ENCODE data around the gene NCF1.
"Not testable (repeated sequence)": the region's sequence is repeated elsewhere in the genome, so short reads cannot be mapped to it uniquely, and the experiment has no call there.

Gene NCF1

DNA sequence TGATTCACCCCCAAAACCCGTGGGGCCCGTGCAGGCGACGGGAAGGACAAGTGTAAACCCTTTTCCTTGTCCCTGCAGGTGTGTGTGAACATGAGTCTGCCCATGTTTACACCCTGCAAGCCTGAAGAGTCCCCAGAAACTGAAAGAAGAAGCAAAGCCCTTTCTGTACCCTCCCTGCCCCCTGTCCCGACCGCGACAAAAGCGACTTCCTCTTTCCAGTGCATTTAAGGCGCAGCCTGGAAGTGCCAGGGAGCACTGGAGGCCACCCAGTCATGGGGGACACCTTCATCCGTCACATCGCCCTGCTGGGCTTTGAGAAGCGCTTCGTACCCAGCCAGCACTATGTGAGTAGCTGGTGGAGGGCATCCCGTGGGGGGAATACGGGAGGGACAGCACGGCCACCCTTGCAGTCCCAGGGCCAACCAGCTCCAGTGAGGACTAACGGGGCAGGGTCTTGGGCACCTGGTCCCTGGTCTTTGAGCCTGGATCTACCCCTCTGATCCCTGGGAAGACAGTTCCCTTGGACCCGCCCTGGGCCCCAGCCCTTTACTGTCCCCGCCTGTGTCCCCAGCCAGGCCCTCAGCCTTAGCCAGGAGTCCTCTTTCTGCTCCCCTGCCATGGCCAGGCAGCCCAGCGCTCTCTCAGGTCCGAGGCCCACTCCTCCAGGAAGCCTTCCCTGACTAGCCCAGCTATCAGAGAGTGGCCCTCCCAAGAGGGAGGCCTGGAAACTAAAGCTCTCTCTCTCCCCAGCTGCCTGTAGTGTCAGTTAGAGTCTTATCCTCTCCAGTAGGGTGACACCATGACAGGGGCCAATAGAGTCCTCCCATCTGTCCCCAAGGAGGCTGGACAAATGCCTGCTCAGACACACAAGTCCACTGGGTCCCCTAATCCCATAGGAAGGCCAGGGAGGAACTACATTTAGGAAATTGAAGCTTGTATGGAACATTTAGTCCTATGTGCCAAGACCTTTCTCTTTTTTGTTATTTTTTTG lies at the start of gene NCF1:
NCF1 (plus strand) TSS at position 252 of the 991 bp plus-strand sequence; CDS start at position 273, 21 bp downstream.
- not testable (repeated sequence) for H3K9me3 Mint-ChIP-seq; DNase-seq (ENCODE audit: low spot score in 2 of 2); H3K27me3 Mint-ChIP-seq; H3K36me3 Mint-ChIP-seq; H3K4me1 Mint-ChIP-seq; H3K27ac Mint-ChIP-seq; H3K4me3 Mint-ChIP-seq
- ATAC-seq (ENCODE audit: low read depth) = peak; percentile 97

DNA sequence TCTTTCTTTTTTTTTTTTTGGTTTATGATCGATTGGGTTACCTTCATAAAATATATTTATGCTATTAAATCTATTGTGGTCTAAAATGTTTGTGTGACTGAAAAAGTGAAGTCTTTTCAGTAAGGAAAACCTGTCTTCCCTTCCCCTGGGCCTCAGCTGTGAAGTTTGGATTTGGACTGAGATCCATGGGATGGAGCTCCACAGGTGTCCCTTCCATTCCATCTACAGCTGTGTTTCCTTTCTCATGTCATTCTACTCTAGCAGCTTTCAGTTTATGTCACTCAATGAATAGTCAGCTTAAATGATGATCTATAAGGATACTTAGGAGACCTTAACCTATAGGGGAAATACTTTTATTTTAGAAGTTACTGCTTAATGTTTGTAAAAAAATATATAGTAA lies 48.0 kb upstream of the NCF1 start:
- Mint-ChIP-seq H3K27me3 (no peaks in the 10 kb centered on the region), H3K4me1 (no peaks in the 10 kb centered on the region), H3K27ac (no peak overlapping the region), H3K36me3 (peaks cover 11% of the 10 kb centered on the region), H3K9me3 (no peaks in the 10 kb centered on the region), H3K4me3 (no peak overlapping the region)
- ATAC-seq (ENCODE audit: low read depth) = no peak
- DNase-seq (ENCODE audit: low spot score in 2 of 2) = no peak

DNA sequence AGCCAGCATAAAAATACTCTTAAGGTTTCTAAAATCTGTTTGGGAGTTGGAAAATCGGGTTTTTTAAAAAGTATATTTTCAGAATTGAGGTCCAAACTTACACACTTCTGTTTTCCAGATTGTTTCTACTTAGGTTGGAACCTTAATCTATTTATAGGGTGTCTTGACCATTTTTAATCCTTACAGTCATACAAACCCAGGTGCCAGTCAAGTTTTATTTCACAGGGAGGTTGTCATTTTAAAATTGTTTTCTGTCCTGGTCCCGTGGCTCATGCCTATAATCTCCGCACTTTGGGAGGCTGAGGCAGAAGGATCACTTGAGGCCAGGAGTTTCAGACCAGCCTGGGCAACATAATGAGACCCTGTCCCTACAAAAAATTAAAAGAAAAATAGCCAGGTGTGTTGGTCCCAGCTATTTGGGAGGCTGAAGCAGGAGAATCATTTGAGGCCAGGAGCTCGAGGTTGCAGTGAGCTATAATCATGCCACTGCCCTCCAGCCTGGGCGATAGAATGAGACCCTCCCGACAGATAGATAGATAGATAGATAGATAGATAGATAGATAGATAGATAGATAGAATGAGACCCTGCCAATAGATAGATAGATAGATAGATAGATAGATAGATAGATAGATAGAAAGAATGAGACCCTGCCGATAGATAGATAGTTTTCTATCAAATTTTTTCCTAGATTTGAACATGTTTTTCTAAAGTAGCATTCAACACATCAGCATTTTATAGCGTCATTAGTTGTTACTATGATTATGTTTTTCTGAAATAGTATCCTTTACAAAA lies 47.3 kb upstream of the NCF1 start:
- H3K36me3 Mint-ChIP-seq = peaks cover 12% of the 10 kb centered on the region
- no peak overlapping the region for H3K27ac Mint-ChIP-seq
- H3K9me3 Mint-ChIP-seq = no peaks in the 10 kb centered on the region
- no peaks in the 10 kb centered on the region for H3K27me3 Mint-ChIP-seq
- H3K4me1 Mint-ChIP-seq = no peaks in the 10 kb centered on the region
- no peak for ATAC-seq (ENCODE audit: low read depth)
- no peak for DNase-seq (ENCODE audit: low spot score in 2 of 2)
- no peak overlapping the region for H3K4me3 Mint-ChIP-seq

DNA sequence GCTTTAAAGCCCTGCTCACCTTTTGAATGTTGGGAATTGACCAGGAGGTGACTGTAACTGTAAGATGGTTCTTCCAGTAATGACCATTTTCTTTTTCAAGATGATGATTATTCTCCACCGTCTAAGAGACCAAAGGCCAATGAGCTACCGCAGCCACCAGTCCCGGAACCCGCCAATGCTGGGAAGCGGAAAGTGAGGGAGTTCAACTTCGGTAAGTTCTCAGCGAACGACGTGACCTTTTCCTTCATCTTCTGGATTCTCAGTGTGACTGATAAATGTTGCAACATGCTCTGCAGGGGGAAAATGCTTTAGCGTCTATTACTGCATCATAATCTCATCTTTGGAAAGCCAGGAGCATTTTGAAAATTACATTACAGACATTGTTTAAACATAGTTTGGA lies 45.1 kb upstream of the NCF1 start:
- DNase-seq (ENCODE audit: low spot score in 2 of 2); H3K4me3 Mint-ChIP-seq; H3K36me3 Mint-ChIP-seq; ATAC-seq (ENCODE audit: low read depth); H3K27ac Mint-ChIP-seq; H3K27me3 Mint-ChIP-seq; H3K9me3 Mint-ChIP-seq; H3K4me1 Mint-ChIP-seq: not testable (repeated sequence)

DNA sequence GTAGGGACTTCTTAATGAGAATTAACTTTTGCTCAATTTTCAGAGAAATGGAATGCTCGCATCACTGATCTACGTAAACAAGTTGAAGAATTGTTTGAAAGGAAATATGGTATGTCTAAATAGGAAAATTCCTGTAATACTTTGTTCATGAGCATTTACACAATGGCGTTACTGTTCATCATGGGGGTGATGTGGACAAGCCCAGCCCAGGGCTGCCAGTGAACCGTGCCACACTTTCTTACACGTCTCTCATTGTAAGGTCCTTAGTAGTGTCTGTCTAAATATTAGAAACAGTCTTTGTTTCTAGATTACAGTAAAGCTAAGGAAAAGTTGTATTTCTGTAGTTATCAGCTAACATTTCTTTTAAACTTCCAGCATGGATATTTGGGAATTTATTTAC lies 43.6 kb upstream of the NCF1 start:
- not testable (repeated sequence) for H3K27ac Mint-ChIP-seq; H3K4me3 Mint-ChIP-seq; H3K36me3 Mint-ChIP-seq; H3K9me3 Mint-ChIP-seq; DNase-seq (ENCODE audit: low spot score in 2 of 2); H3K4me1 Mint-ChIP-seq; H3K27me3 Mint-ChIP-seq; ATAC-seq (ENCODE audit: low read depth)

DNA sequence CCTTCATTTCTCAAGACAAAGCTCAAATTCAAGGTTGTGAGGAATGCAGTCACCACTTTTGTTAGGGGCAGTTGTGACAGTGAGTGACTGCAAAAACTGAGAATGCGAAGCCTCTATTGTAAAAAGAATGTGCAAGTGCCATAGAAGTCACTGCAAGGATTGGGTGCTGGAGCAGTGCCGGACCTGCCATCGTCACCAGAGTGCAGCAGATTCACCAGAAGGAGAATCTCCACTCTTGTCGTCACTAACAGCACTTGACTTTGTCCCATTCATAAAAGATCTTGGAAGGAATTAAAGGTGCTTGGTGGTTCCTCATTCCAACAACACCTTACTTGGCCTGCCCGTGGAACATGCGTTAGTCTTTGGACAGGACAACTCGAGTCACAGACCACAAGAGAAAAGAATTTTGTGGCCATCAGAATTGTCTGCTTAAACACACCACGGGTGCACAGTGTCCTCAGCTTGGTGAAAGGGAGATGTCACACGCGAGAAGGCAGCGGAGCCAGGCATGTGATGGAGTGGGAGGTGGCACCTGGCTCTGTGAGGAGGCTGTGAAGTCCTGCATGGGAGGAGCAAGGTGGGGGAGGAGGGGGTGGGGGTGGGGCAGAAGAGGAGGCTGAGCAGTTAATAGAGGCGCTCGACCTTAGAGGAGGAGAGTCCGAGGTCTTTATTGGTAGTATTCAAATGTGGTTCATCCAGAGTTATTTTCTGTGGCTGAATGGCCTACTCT lies 33.7 kb upstream of the NCF1 start:
- DNase-seq (ENCODE audit: low spot score in 2 of 2); H3K36me3 Mint-ChIP-seq; H3K4me3 Mint-ChIP-seq; H3K4me1 Mint-ChIP-seq; H3K9me3 Mint-ChIP-seq; H3K27ac Mint-ChIP-seq; H3K27me3 Mint-ChIP-seq: not testable (repeated sequence)
- ATAC-seq (ENCODE audit: low read depth) = peak; percentile 42

DNA sequence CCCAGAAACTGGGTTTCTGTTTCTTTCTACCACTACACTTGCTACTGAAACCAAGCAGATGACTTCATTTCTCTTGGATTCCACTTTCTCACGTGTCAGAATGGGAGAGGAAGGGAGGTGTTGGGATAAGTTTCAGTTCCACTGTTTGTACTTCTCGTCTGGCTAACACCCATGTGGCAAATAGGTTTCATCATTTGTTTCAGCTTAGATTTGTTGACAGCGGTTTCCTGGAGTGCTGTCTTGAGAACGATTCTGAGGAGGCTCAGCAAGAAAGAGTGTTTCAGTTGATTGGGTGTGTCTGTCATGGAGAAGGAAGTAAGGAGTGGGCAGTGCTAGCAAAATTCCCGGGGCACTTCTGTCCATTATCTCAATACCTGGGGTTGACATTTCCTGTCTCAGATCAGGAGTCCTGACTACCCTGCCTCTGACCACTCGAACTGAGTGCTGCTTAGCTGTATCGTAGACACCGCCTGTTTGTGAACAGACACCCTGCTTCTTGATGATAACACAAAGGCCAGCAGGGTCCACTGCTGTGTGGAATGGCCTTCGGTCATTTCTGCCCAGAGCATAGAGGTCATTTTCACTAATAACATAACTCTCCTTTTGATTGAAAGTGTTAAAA lies 29.8 kb upstream of the NCF1 start:
- not testable (repeated sequence) for H3K36me3 Mint-ChIP-seq; DNase-seq (ENCODE audit: low spot score in 2 of 2); H3K27ac Mint-ChIP-seq; H3K9me3 Mint-ChIP-seq; ATAC-seq (ENCODE audit: low read depth); H3K4me3 Mint-ChIP-seq; H3K4me1 Mint-ChIP-seq; H3K27me3 Mint-ChIP-seq

DNA sequence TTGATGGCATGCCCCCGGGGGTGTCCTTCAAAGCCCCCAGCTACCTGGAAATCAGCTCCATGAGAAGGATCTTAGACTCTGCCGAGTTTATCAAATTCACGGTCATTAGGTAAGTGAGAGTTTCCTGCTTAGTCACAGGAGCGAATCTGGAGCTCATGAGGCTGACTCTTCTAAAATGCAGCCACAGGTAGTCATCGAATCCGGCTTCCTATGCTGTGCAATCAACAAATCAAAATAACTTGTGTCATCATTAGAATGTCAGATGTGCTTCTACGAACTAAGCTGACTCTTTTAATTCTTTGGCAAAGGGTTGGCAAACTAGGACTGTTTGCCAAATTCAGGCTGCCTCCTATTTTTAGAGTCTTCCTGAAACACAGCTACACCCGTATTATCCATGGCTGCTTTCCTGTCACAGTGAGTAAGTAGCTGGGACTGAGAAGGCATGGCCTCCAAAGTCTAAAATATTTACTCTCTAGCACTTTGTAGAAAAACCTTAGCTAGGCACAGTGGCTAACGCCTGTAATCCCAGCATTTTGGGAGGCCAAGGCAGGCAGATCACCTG lies 19.8 kb upstream of the NCF1 start:
- H3K4me3 Mint-ChIP-seq; H3K4me1 Mint-ChIP-seq; DNase-seq (ENCODE audit: low spot score in 2 of 2); ATAC-seq (ENCODE audit: low read depth); H3K9me3 Mint-ChIP-seq; H3K27ac Mint-ChIP-seq; H3K36me3 Mint-ChIP-seq; H3K27me3 Mint-ChIP-seq: not testable (repeated sequence)

DNA sequence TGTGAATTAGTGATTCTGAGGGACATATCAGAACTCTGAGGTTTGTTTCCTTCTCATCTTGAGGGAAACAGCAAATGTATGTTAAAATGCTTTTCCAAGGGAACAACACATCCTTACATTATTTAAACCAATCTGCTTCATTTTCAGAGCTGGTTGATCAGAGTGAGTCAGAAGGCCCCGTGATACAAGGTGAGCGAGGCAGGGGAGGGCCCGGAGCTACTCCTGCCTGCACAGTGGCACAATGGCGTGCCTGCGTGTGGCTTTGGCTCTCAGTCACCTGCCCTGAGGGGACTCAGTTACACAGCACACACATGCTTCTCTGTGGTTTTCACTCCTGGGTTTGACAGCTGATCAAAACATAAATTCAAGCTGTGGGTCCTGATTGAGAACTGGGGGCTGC lies 17.1 kb upstream of the NCF1 start:
- not testable (repeated sequence) for H3K36me3 Mint-ChIP-seq; H3K4me1 Mint-ChIP-seq; H3K9me3 Mint-ChIP-seq; H3K4me3 Mint-ChIP-seq; ATAC-seq (ENCODE audit: low read depth); DNase-seq (ENCODE audit: low spot score in 2 of 2); H3K27me3 Mint-ChIP-seq; H3K27ac Mint-ChIP-seq

DNA sequence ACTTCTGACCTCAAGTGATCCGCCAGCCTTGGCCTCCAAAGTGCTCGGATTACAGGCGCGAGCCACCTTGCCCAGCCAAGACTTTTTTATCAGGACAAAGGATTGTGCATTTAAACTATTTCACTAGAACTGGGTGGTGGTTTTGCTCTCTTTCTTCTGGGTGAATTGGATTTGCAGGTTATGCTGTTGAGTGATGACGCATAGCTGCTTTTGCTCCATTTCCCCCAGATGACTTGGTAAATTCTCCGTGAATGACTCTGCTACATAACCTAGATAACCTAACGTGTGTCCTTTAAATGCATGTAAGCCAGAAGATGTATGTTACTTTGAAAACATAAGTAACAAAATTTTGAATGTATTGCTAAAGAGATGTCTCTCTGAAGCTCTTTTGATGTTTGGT lies 15.5 kb upstream of the NCF1 start:
- H3K27me3 Mint-ChIP-seq; H3K27ac Mint-ChIP-seq; H3K36me3 Mint-ChIP-seq; ATAC-seq (ENCODE audit: low read depth); H3K4me3 Mint-ChIP-seq; H3K4me1 Mint-ChIP-seq; DNase-seq (ENCODE audit: low spot score in 2 of 2); H3K9me3 Mint-ChIP-seq: not testable (repeated sequence)

DNA sequence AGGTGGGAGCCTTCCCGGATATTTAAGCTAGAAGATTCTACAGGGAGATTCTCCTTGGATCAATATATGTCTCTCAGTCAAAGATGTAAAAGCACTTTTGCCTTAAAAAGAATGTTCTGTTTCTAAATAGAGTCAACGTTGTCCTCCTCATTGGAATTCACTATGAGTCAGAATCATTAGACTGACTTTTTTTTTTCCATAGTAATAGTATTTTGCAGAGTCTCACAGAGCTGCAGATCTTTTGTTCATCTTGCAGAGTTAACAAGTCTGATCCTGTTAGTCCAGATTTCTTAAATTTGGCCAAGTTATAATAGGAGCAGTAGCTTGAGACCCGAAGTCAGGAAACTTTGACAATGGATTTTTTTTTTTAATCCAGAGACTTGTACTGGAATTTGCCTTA lies 14.8 kb upstream of the NCF1 start:
- not testable (repeated sequence) for H3K36me3 Mint-ChIP-seq

DNA sequence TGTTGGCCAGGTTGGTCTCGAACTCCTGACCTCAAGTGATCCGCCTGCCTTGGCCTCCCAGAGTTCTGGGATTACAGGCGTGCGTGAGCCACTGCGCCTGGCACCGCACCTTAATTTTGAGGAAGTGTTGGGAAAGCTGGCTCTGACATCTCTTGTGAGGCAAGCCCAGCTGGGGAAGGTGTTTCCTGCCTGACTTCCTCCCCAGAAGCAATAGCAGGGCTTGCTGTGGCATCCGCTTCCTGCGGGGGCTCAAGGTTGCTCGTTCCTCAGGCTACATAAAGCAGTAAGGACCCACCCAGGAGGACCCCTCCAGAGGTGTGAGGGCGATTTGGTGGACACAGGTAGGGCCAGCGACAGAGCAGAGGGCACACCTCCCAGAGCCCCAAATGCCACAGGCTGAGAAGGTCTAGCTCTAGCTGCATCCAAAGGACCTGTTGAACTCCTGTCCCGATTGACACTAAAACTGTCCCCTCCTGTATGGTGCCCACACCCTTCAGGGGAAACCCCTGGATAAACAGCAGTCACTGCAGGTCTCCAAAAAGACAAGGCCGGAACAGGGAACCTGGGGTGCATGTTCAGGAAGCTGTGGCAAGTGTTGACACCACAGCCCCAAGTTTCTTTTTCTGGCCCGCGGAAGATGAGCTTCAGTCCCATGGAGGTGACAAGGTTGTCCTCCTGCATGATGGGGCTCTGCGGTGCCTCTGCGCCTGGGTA lies 8.4 kb upstream of the NCF1 start:
- ATAC-seq (ENCODE audit: low read depth) = peak; percentile 63
- not testable (repeated sequence) for H3K27ac Mint-ChIP-seq; H3K4me3 Mint-ChIP-seq; H3K9me3 Mint-ChIP-seq; DNase-seq (ENCODE audit: low spot score in 2 of 2); H3K27me3 Mint-ChIP-seq; H3K36me3 Mint-ChIP-seq; H3K4me1 Mint-ChIP-seq

More for the DNA sequence above, 14.8 kb upstream of the NCF1 start:
- not testable (repeated sequence) for H3K27ac Mint-ChIP-seq; H3K4me1 Mint-ChIP-seq; DNase-seq (ENCODE audit: low spot score in 2 of 2); H3K27me3 Mint-ChIP-seq; ATAC-seq (ENCODE audit: low read depth); H3K4me3 Mint-ChIP-seq; H3K9me3 Mint-ChIP-seq

DNA sequence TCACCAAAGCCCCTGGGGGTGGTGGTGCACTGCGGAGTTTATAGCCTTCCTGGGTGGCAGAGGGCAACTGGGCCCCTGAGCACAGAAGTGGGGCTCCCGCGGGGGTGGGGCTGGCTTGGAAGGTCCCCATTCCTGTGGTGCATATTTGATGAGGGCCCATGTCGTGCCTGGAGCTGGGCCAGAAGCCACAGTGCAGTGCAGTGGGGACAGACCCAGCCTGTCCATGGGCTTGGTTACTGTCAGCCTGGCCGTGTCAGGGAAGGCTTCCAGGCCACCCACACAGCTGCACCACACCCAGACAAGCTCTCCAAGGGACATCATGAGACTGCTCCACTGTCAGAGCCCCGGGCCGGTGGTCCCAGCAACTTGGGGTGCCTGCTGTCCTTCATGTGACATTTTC lies 7.3 kb upstream of the NCF1 start:
- H3K36me3 Mint-ChIP-seq; ATAC-seq (ENCODE audit: low read depth); DNase-seq (ENCODE audit: low spot score in 2 of 2); H3K27me3 Mint-ChIP-seq; H3K4me1 Mint-ChIP-seq; H3K9me3 Mint-ChIP-seq; H3K27ac Mint-ChIP-seq; H3K4me3 Mint-ChIP-seq: not testable (repeated sequence)
